H9 (cell line): ENCODE results near the gene MEIOSIN. TPM values are rescaled to one million over a fixed set of nuclear protein-coding genes. Genes with fewer than 3 reads are reported as not detected.

Source experiments
- DNase-seq: peaks from one replicate; pipeline ENCODE4 v3.0.0-alpha.2; 2017
- H2AFZ ChIP-seq: one replicate; pipeline ENCODE4 v1.6.1; 2013; ENCODE audit warnings: mild to moderate bottlenecking, low read length, control low read depth, moderate library complexity
- H2AK5ac ChIP-seq: 2 replicates; pipeline ENCODE4 v1.6.1; 2013; ENCODE audit warnings: low read length, control low read depth, mixed read lengths; ENCODE audit not compliant: insufficient read length
- H2BK120ac ChIP-seq: one replicate; pipeline ENCODE4 v1.6.1; 2013; ENCODE audit warnings: low read depth, mild to moderate bottlenecking, low read length, control low read depth, inconsistent platforms; ENCODE audit not compliant: poor library complexity, severe bottlenecking
- H2BK12ac ChIP-seq: 2 replicates; pipeline ENCODE4 v1.6.1; 2013; ENCODE audit warnings: low read length, control low read depth, mixed read lengths, low read depth; ENCODE audit not compliant: insufficient read length
- H2BK15ac ChIP-seq: 2 replicates; pipeline ENCODE4 v1.6.1; 2013; ENCODE audit warnings: low read depth, low read length, control low read depth
- H2BK20ac ChIP-seq: one replicate; pipeline ENCODE4 v1.6.1; 2013; ENCODE audit warnings: low read depth, mild to moderate bottlenecking, low read length, control low read depth, inconsistent platforms; ENCODE audit not compliant: poor library complexity, severe bottlenecking
- H2BK5ac ChIP-seq: 2 replicates; pipeline ENCODE4 v1.6.1; 2013; ENCODE audit warnings: low read length, control low read depth, mixed read lengths; ENCODE audit not compliant: insufficient read length
- H3K14ac ChIP-seq: 2 replicates; pipeline ENCODE4 v1.6.1; 2013; ENCODE audit warnings: low read length, control low read depth; ENCODE audit not compliant: insufficient read depth
- H3K18ac ChIP-seq: 2 replicates; pipeline ENCODE4 v1.6.1; 2013; ENCODE audit warnings: low read depth, mild to moderate bottlenecking, mixed read lengths, low read length, control low read depth; ENCODE audit not compliant: insufficient read length
- H3K23ac ChIP-seq: 2 replicates; pipeline ENCODE4 v1.6.1; 2013; ENCODE audit warnings: low read length, control low read depth, mixed read lengths, low read depth; ENCODE audit not compliant: insufficient read length
- H3K23me2 ChIP-seq: 2 replicates; pipeline ENCODE4 v1.6.1; 2013; ENCODE audit warnings: low read depth, mild to moderate bottlenecking, mixed read lengths, low read length, control low read depth; ENCODE audit not compliant: insufficient read length, poor library complexity, severe bottlenecking
- H3K27ac ChIP-seq: 2 replicates; pipeline ENCODE4 v1.5.1; 2013; ENCODE audit warnings: low read length, control low read depth, mixed read lengths, low read depth; ENCODE audit not compliant: insufficient read length
- H3K27me3 ChIP-seq: 2 replicates; pipeline ENCODE4 v1.6.1; 2013; ENCODE audit warnings: low read length, control low read depth, inconsistent platforms; ENCODE audit not compliant: insufficient read depth
- H3K4ac ChIP-seq: 2 replicates; pipeline ENCODE4 v1.6.1; 2013; ENCODE audit warnings: low read depth, mild to moderate bottlenecking, control low read depth, inconsistent platforms, low read length, moderate library complexity
- H3K4me1 ChIP-seq: 2 replicates; pipeline ENCODE4 v1.6.1; 2013; ENCODE audit warnings: low read length, control low read depth, inconsistent platforms; ENCODE audit not compliant: insufficient read depth
- H3K4me2 ChIP-seq: 2 replicates; pipeline ENCODE4 v1.6.1; 2013; ENCODE audit warnings: low read length, control low read depth, mixed read lengths; ENCODE audit not compliant: insufficient read length, insufficient read depth
- H3K56ac ChIP-seq: 2 replicates; pipeline ENCODE4 v1.6.1; 2013; ENCODE audit warnings: low read depth, mild to moderate bottlenecking, mixed read lengths, low read length, control low read depth; ENCODE audit not compliant: insufficient read length
- H3K79me1 ChIP-seq: 2 replicates; pipeline ENCODE4 v1.6.1; 2013; ENCODE audit warnings: low read depth, mild to moderate bottlenecking, moderate library complexity, low read length, control low read depth, inconsistent platforms; ENCODE audit not compliant: insufficient read depth, poor library complexity, severe bottlenecking
- H3K79me2 ChIP-seq: 2 replicates; pipeline ENCODE4 v1.6.1; 2013; ENCODE audit warnings: low read length, control low read depth, inconsistent platforms; ENCODE audit not compliant: insufficient read depth
- H3K9ac ChIP-seq: 2 replicates; pipeline ENCODE4 v1.6.1; 2013; ENCODE audit warnings: low read length, control low read depth, mixed read lengths; ENCODE audit not compliant: insufficient read length; ENCODE audit errors: extremely low read depth
- H3K9me3 ChIP-seq: one replicate; pipeline ENCODE4 v1.6.1; 2013; ENCODE audit warnings: low read depth, low read length, inconsistent platforms; ENCODE audit not compliant: control insufficient read depth
- H3T11ph ChIP-seq: one replicate; pipeline ENCODE4 v1.6.1; 2013; ENCODE audit warnings: mild to moderate bottlenecking, low read length, control low read depth, inconsistent platforms
- H4K20me1 ChIP-seq: one replicate; pipeline ENCODE4 v1.6.1; 2013; ENCODE audit not compliant: control insufficient read depth, insufficient read length, insufficient read depth
- H4K5ac ChIP-seq: 2 replicates; pipeline ENCODE4 v1.6.1; 2013; ENCODE audit warnings: low read depth, mild to moderate bottlenecking, mixed read lengths, low read length, control low read depth; ENCODE audit not compliant: insufficient read length
- H4K8ac ChIP-seq: replicated peaks from 2 replicates; pipeline ENCODE4 v1.6.1; 2013; ENCODE audit warnings: low read length, control low read depth, mixed read lengths, low read depth; ENCODE audit not compliant: insufficient read length
- H4K91ac ChIP-seq: 2 replicates; pipeline ENCODE4 v1.6.1; 2013; ENCODE audit warnings: low read depth, mild to moderate bottlenecking, moderate library complexity, mixed read lengths, low read length, control low read depth; ENCODE audit not compliant: insufficient read length
- H3K27ac Mint-ChIP-seq, 3 experiments: 2 replicates in 2 of 3; 3 replicates in 1 of 3; pipeline ENCODE4 v1.8.0; 2020 to 2021; ENCODE audit warnings: mixed read lengths in 3 of 3, mild to moderate bottlenecking in 1 of 3, moderate library complexity in 1 of 3
- H3K27me3 Mint-ChIP-seq: 2 replicates; pipeline ENCODE4 v1.8.0; 2021; ENCODE audit warnings: low read depth, mild to moderate bottlenecking, moderate library complexity, mixed read lengths
- H3K36me3 Mint-ChIP-seq, 3 experiments: 2 replicates in 2 of 3; 3 replicates in 1 of 3; pipeline ENCODE4 v1.8.0; 2020 to 2021; ENCODE audit warnings: low read depth in 3 of 3, mixed read lengths in 3 of 3; ENCODE audit not compliant: insufficient read depth in 1 of 3
- H3K4me1 Mint-ChIP-seq, 2 experiments: 2 replicates each; pipeline ENCODE4 v1.8.0; 2020; ENCODE audit warnings: mixed read lengths in 2 of 2
- H3K4me3 Mint-ChIP-seq, 2 experiments: 2 replicates in 1 of 2; 3 replicates in 1 of 2; pipeline ENCODE4 v1.8.0; 2020 to 2021; ENCODE audit warnings: mild to moderate bottlenecking in 2 of 2, mixed read lengths in 2 of 2, moderate library complexity in 1 of 2
- H3K9me3 Mint-ChIP-seq, 2 experiments: 2 replicates in 1 of 2; 3 replicates in 1 of 2; pipeline ENCODE4 v1.8.0; 2020; ENCODE audit warnings: mild to moderate bottlenecking in 2 of 2, mixed read lengths in 2 of 2, moderate library complexity in 1 of 2
- WGBS: extraction: QIAGEN DNeasy Blood & Tissue Kit; methylation state at CpG from one replicate; pipeline ENCODE4 v1.1.7; 2013; ENCODE audit warnings: missing lambda C conversion rate, low lambda C conversion rate, mixed read lengths; ENCODE audit not compliant: insufficient read length; ENCODE audit errors: extremely low coverage; 5-methylcytosine and 5-hydroxymethylcytosine counted together
- total RNA-seq: library from RNA; stranded (reverse); gene quantifications from 2 replicates; pipeline ENCODE4 v1.2.1, GENCODE V29; 2021
- TF ChIP-seq, protein P1 (sequence below): fragments of 200-600 bp; sonication (generic); conservative IDR thresholded peaks from 3 replicates; pipeline ENCODE4 v1.8.0; 2021; ENCODE audit warnings: antibody characterized with exemption, mild to moderate bottlenecking

MEIOSIN gene
- total RNA-seq, 1 experiment from 2014 or later, result not detected

DNA sequence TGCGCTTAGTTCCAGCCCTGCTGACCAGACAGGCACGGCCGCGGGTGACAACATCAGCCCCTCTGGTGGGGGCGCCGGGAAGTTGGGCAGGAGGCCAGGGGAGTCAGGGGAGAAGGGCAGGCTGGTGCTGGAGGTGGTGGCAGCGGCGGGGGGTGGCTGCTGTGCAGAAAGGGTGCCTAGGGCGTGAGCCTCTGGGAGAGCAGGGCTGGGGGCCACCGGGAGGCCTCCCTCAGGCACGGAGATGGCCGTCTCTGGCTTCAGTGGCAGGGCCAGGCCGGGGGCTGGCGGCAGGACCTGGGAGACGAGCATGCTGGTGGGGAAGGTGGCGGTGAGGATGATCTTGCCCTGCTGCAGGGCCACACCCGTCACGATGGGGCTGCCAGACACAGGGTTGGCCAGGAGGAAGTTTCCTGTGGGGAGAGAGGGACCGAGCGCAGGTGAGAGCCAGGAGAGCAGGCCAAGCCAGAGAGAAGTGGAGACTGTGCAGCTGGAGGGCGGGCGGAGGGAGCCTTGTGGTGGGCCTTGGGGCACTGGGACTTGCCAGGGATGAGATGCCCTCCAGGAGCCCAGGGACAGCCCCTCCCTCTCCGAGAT is 32.6 kb downstream of the MEIOSIN start:
- TF ChIP-seq, protein P1, sequence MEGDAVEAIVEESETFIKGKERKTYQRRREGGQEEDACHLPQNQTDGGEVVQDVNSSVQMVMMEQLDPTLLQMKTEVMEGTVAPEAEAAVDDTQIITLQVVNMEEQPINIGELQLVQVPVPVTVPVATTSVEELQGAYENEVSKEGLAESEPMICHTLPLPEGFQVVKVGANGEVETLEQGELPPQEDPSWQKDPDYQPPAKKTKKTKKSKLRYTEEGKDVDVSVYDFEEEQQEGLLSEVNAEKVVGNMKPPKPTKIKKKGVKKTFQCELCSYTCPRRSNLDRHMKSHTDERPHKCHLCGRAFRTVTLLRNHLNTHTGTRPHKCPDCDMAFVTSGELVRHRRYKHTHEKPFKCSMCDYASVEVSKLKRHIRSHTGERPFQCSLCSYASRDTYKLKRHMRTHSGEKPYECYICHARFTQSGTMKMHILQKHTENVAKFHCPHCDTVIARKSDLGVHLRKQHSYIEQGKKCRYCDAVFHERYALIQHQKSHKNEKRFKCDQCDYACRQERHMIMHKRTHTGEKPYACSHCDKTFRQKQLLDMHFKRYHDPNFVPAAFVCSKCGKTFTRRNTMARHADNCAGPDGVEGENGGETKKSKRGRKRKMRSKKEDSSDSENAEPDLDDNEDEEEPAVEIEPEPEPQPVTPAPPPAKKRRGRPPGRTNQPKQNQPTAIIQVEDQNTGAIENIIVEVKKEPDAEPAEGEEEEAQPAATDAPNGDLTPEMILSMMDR, result no peak
- DNase-seq, result no peak
- no peak overlapping the region for H3K4me2 ChIP-seq
- no peak overlapping the region for H3K27ac ChIP-seq
- H3K79me1 ChIP-seq, result no peaks in the 10 kb centered on the region
- no peak overlapping the region for H4K91ac ChIP-seq
- no peaks in the 10 kb centered on the region for H3K79me2 ChIP-seq
- H4K8ac ChIP-seq, result no peak overlapping the region
- no peaks in the 10 kb centered on the region for H3K27me3 ChIP-seq
- no peaks in the 10 kb centered on the region; a peak in 1 of 5 replicates for H3K9me3 Mint-ChIP-seq
- no peak overlapping the region for H2BK12ac ChIP-seq
- H3K27me3 Mint-ChIP-seq, result peaks cover 6% of the 10 kb centered on the region
- no peak overlapping the region for H2BK15ac ChIP-seq
- peaks cover 3% of the 10 kb centered on the region; the same call in 1 of the 2 replicates for H3K4me1 ChIP-seq
- H3K18ac ChIP-seq, result no peak overlapping the region
- H3K4me1 Mint-ChIP-seq, result peaks cover 8 to 35% of the 10 kb centered on the region in 2 experiments
- H3K36me3 Mint-ChIP-seq, result peaks cover 0 to 2% (median 0%) of the 10 kb centered on the region in 3 experiments; a peak in 1 of 7 replicates
- H2BK5ac ChIP-seq, result no peak overlapping the region
- no peak overlapping the region for H2AK5ac ChIP-seq
- H3K23me2 ChIP-seq, result peaks cover 20% of the 10 kb centered on the region
- H4K5ac ChIP-seq, result no peak overlapping the region
- H3K56ac ChIP-seq, result no peak overlapping the region
- no peaks in the 10 kb centered on the region for H3K9me3 ChIP-seq
- H3K27ac Mint-ChIP-seq, result no peak overlapping the region; a peak in 1 of 7 replicates
- WGBS, result no CpG with 5 or more reads among the region's 23 CpGs
- no peaks in the 10 kb centered on the region for H4K20me1 ChIP-seq
- no peak overlapping the region for H3K23ac ChIP-seq
- no peak overlapping the region for H3T11ph ChIP-seq
- no peak overlapping the region for H2BK120ac ChIP-seq
- peak overlapping the region; percentile 31 to 68; a peak in 2 of 5 replicates for H3K4me3 Mint-ChIP-seq
- H3K4ac ChIP-seq, result no peak overlapping the region
- H2AFZ ChIP-seq, result no peak overlapping the region
- H3K9ac ChIP-seq, result no peak overlapping the region
- H3K14ac ChIP-seq, result no peak overlapping the region; the same call in 1 of the 2 replicates
- H2BK20ac ChIP-seq, result no peak overlapping the region
